ENCODE data around the gene PBRM1. TPM values are rescaled to one million over a fixed set of nuclear protein-coding genes. Genes with fewer than 3 reads are reported as not detected.

Gene PBRM1
- total and polyA plus RNA-seq, 2 of the 13 experiments (the other 11 are each of a cell fraction or from before 2014, with no cell fraction given) = 10.9 to 33.2 TPM

GRCh38 chr3:52693071-52693470 lies 7.4 kb upstream of the PBRM1 start (continued):
- TF ChIP-seq ARID5B (CRISPR knock-in tag; IDR thresholded peaks at IDR 0.05) (no peak), RAD51 (IDR thresholded peaks at IDR 0.05; ENCODE audit: borderline replicate concordance) (no peak), SALL1 (CRISPR knock-in tag; IDR thresholded peaks at IDR 0.05) (no peak), ZNF564 (CRISPR knock-in tag; IDR thresholded peaks at IDR 0.05) (no peak), CEBPB (IDR thresholded peaks at IDR 0.05; ENCODE audit: borderline replicate concordance, low read depth, low read length) (no peak)
- TF ChIP-seq, protein P1, sequence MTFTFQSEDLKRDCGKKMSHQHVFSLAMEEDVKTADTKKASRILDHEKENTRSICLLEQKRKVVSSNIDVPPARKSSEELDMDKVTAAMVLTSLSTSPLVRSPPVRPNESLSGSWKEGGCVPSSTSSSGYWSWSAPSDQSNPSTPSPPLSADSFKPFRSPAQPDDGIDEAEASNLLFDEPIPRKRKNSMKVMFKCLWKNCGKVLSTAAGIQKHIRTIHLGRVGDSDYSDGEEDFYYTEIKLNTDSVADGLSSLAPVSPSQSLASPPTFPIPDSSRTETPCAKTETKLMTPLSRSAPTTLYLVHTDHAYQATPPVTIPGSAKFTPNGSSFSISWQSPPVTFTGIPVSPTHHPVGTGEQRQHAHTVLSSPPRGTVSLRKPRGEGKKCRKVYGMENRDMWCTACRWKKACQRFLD (CRISPR knock-in tag; IDR thresholded peaks at IDR 0.05; ENCODE audit: borderline replicate concordance) = no peak

DNA sequence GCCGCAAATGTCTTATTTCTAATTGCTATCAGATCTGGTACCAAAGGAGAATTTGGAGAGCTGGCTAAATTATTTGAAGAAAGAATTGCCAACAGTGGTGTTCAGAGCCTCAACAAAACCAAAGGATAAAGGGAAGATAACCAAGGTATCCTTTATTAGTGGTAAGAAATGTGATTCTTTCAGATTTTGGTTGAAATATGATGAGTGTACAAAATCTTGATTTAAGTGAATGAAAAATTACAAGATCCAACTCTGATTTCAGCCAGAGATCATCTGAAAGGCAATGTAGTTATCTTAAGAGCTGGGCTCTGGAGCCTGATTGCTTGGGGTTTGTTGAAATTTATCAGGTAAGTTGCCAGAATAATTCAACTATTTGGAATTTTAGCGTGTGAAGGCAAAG lies 4.8 kb upstream of the PBRM1 start:
- no peak overlapping the region for H3K4me2 ChIP-seq (ENCODE audit: low read depth, low read length)
- H3K27me3 ChIP-seq (ENCODE audit: control insufficient read depth in 1 of 2, insufficient read depth in 2 of 2, low read length in 2 of 2) = no peaks in the 10 kb centered on the region; a peak in 1 of 5 replicates
- peaks cover 58% of the 10 kb centered on the region for H3K4me1 ChIP-seq (ENCODE audit: insufficient read depth, low read length)
- CTCF ChIA-PET (ENCODE audit: low intra/inter-chr PET ratio, low total read pairs) = no interaction called here
- H3K9ac ChIP-seq (ENCODE audit: insufficient read depth, low read depth, low read length) = no peak overlapping the region
- BruUV-seq (replicated peaks) = no TSS peak
- ATAC-seq (no peak), FAIRE-seq (no peak), DNase-seq (ENCODE audit: low spot score) (no peak)
- peaks cover 44% of the 10 kb centered on the region for H3K79me2 ChIP-seq (ENCODE audit: insufficient read depth, low read length)
- peaks cover 19% of the 10 kb centered on the region for H4K20me1 ChIP-seq (ENCODE audit: insufficient read depth, low read length)
- no peak overlapping the region for H2AFZ ChIP-seq (ENCODE audit: low read length)
- intact Hi-C loops (cut with micrococcal nuclease; ENCODE audit: unreplicated experiment) = no loop called here
- peaks cover 28 to 82% of the 10 kb centered on the region in 2 experiments for H3K36me3 ChIP-seq (replicated peaks in 1 of 2; ENCODE audit: control insufficient read depth in 1 of 2, insufficient read depth in 2 of 2, low read length in 2 of 2)
- H3K27ac ChIP-seq (ENCODE audit: extremely low read length, insufficient read depth, low read length) = no peak overlapping the region
- no peaks in the 10 kb centered on the region for H3K9me3 ChIP-seq (ENCODE audit: low read length)
- WGBS (ENCODE audit: low lambda C conversion rate) = 100% methylated on average over 2 of the region's 2 CpGs
- POLR2A ChIA-PET = interaction anchor here (12.6 kb wide), 1 partner anchor 14 kb away, joined by 118 read pairs; the partner anchor contains the start of genes GLT8D1 and SPCS1
- H3K4me3 ChIP-seq (replicated peaks in 1 of 3; ENCODE audit: insufficient read depth in 1 of 3, low read depth in 2 of 3, low read length in 3 of 3) = no peak overlapping the region
- in situ Hi-C loops (cut with HindIII; ENCODE audit: extremely low pct_ligation_motif_present, low pct_unique_long_range_greater_than_20kb) = no loop called here
- TF ChIP-seq ZMAT3 (CRISPR knock-in tag; conservative IDR thresholded peaks at IDR 0.05) (no peak), SALL2 (CRISPR knock-in tag; IDR thresholded peaks at IDR 0.05) (no peak), KLF13 (CRISPR knock-in tag; IDR thresholded peaks at IDR 0.05) (no peak), ZNF18 (CRISPR knock-in tag; IDR thresholded peaks at IDR 0.05; ENCODE audit: insufficient replicate concordance) (no peak), MAFF (IDR thresholded peaks at IDR 0.05; ENCODE audit: low read depth, low read length) (peak; percentile 55), ARNT (IDR thresholded peaks at IDR 0.05) (no peak), KAT2B (IDR thresholded peaks at IDR 0.05; ENCODE audit: borderline replicate concordance, low read depth, low read length) (no peak), SP1 (IDR thresholded peaks at IDR 0.05) (no peak), SP1 (CRISPR knock-in tag; IDR thresholded peaks at IDR 0.05) (no peak), MEIS1 (CRISPR knock-in tag; IDR thresholded peaks at IDR 0.05; ENCODE audit: borderline replicate concordance) (no peak), SMAD3 (CRISPR knock-in tag; IDR thresholded peaks at IDR 0.05) (no peak), MAFK (conservative IDR thresholded peaks at IDR 0.05 in 1 of 2, IDR thresholded peaks at IDR 0.05 in 1 of 2; ENCODE audit: low read length in 2 of 2) (peak; percentile 60 to 74), FOXK2 (IDR thresholded peaks at IDR 0.05) (no peak)
